DND-41 (cell line): Measurements from ENCODE around the gene KREMEN2.

ENCODE experiments used
- CTCF ChIP-seq: IDR thresholded peaks from 2 replicates; pipeline ENCODE4 v1.5.1; 2012; ENCODE audit warnings: borderline replicate concordance, low read length, moderate library complexity, mild to moderate bottlenecking; ENCODE audit not compliant: poor library complexity, severe bottlenecking; ENCODE audit errors: extremely low read depth
- EZH2 ChIP-seq: IDR thresholded peaks from 3 replicates; pipeline ENCODE4 v1.6.1; 2012; ENCODE audit warnings: borderline replicate concordance, low read depth, mild to moderate bottlenecking, moderate library complexity, low read length, inconsistent platforms; ENCODE audit not compliant: severe bottlenecking

- no peak for TF ChIP-seq CTCF
- no peak for TF ChIP-seq EZH2
Observed at GRCh38 chr16:2956579-2956956, 7.5 kb upstream of the KREMEN2 start.
